Measurements from ENCODE around the gene ATP4B.

GRCh38 chr13:113608967-113609533 is 48.9 kb downstream of the ATP4B start:
- no peak for TF ChIP-seq MAX (IDR thresholded peaks at IDR 0.05; ENCODE audit: insufficient read depth, insufficient read length)
- TF ChIP-seq CTCF (IDR thresholded peaks at IDR 0.05; ENCODE audit: extremely low read depth in 1 of 2, insufficient read depth in 1 of 2, low read depth in 1 of 2, low read length in 2 of 2): no peak

Measured in endothelial cell of umbilical vein (primary cell).